Fibroblast of pulmonary artery (primary cell): Measurements from ENCODE around the gene DDIT3.

ENCODE experiments used
- DNase-seq: peaks from one replicate; pipeline ENCODE4 v3.0.0-alpha.2; 2010; ENCODE audit warnings: low read depth
- H3K4me3 ChIP-seq: replicated peaks from 2 replicates; pipeline ENCODE4 v1.5.1; 2011; ENCODE audit warnings: low read depth, mild to moderate bottlenecking, control low read depth, low read length, moderate library complexity
- CTCF ChIP-seq: IDR thresholded peaks from 2 replicates; pipeline ENCODE4 v1.5.1; 2011; ENCODE audit warnings: mild to moderate bottlenecking, control low read depth, low read length, inconsistent platforms; ENCODE audit errors: missing control alignments

The DDIT3 gene

GRCh38 chr12:57470970-57471656 is 49.2 kb downstream of the DDIT3 start:
- DNase-seq, result no peak
- no peak for TF ChIP-seq CTCF
- no peak overlapping the region for H3K4me3 ChIP-seq

GRCh38 chr12:57470286-57470969 is 49.9 kb downstream of the DDIT3 start:
- TF ChIP-seq CTCF, result no peak
- no peak overlapping the region for H3K4me3 ChIP-seq

GRCh38 chr12:57469296-57470164 is 50.8 kb downstream of the DDIT3 start:
- no peak overlapping the region for H3K4me3 ChIP-seq
- no peak for DNase-seq
- TF ChIP-seq CTCF, result no peak

More at GRCh38 chr12:57470286-57470969, 49.9 kb downstream of the DDIT3 start:
- DNase-seq, result no peak

- no peak for DNase-seq
- H3K4me3 ChIP-seq, result no peak overlapping the region
- no peak for TF ChIP-seq CTCF
Measured at GRCh38 chr12:57467915-57468314, 52.4 kb downstream of the DDIT3 start.

GRCh38 chr12:57467212-57467874 is 53.0 kb downstream of the DDIT3 start:
- TF ChIP-seq CTCF, result no peak
- no peak for DNase-seq
- no peak overlapping the region for H3K4me3 ChIP-seq
